K562 (cell line): ENCODE results near the gene SNX33. TPM values are rescaled to one million over a fixed set of nuclear protein-coding genes. Genes with fewer than 3 reads are reported as not detected.

Experiments
- DPF2 ChIP-seq: fragments of 450-650 bp; IDR thresholded peaks from 2 replicates; pipeline ENCODE4 v1.6.1; 2016
- EGR1 ChIP-seq: fragments of 450-650 bp; conservative IDR thresholded peaks from 2 replicates; pipeline ENCODE4 v1.6.1; 2017; ENCODE audit warnings: mild to moderate bottlenecking
- FOXK1 ChIP-seq: sonication (generic); formaldehyde crosslinking; IDR thresholded peaks from 2 replicates; pipeline ENCODE4 v1.8.0; 2022; ENCODE audit warnings: missing genetic modification reagents, mild to moderate bottlenecking, borderline replicate concordance
- JUN ChIP-seq, 2 experiments: sonication (generic) in 1 of 2; formaldehyde crosslinking in 1 of 2; IDR thresholded peaks; 2 replicates each; pipeline versions ENCODE4 v1.6.1 to v1.8.0; 2012 to 2022; ENCODE audit warnings: borderline replicate concordance in 2 of 2, mild to moderate bottlenecking in 2 of 2, improper control_type of control experiment in 1 of 2, low read depth in 1 of 2, low read length in 1 of 2, missing genetic modification reagents in 1 of 2
- MBD1 ChIP-seq: fragments of 250-450 bp; sonication (Bioruptor Pico); IDR thresholded peaks from 2 replicates; pipeline ENCODE4 v1.8.0; 2022; ENCODE audit warnings: inconsistent platforms
- MNT ChIP-seq, 2 experiments: fragments of 450-650 bp; conservative IDR thresholded peaks; 2 replicates each; pipeline ENCODE4 v1.6.1; 2017; ENCODE audit warnings: mild to moderate bottlenecking in 2 of 2, moderate library complexity in 2 of 2
- polyA plus RNA-seq, 8 experiments: library from polyadenylated mRNA; depleted of rRNA in 4 of 8; stranded (reverse) in 5 of 8; unstranded in 3 of 8; fragments of >200 nt; fragmentation: Nextera tagmentation in 2 of 8; fragmentation: Illumina TruSeq in 1 of 8; extraction: Ambion mirVana in 2 of 8; extraction: Trizol in 1 of 8; gene quantifications; 2 replicates each; pipeline versions ENCODE4 v1.2.1 to v1.2.3, GENCODE V29; 2011 to 2014; ENCODE audit warnings: inconsistent platforms in 1 of 8, missing spikeins in 1 of 8
- total RNA-seq, 7 experiments: library from RNA; depleted of rRNA in 6 of 7; stranded (reverse); fragments of >200 nt in 6 of 7; fragmentation: Illumina TruSeq in 2 of 7; extraction: Trizol in 2 of 7; gene quantifications; 2 replicates each; pipeline versions ENCODE4 v1.2.1 to v1.2.3, GENCODE V29; 2011 to 2021; ENCODE audit warnings: low replicate concordance in 1 of 7

The SNX33 gene
- total and polyA plus RNA-seq, 9 of the 15 experiments (the other 6 are each of a cell fraction or from before 2014, with no cell fraction given) = 1.4 to 14.1 (median 8.2) TPM

GRCh38 chr15:75639191-75639708, 8.5 kb upstream of the SNX33 start (continued):
- no peak for TF ChIP-seq EGR1
- no peak for TF ChIP-seq MNT (conservative IDR thresholded peaks at IDR 0.05)
- TF ChIP-seq DPF2 = no peak
- peak; percentile 42; the same call in 1 of the 2 replicates for TF ChIP-seq FOXK1 (CRISPR knock-in tag)
- 0 out of 2 replicates have a peak, but pooled peaks have one; percentile 23 for TF ChIP-seq JUN (IDR thresholded peaks at IDR 0.05; ENCODE audit: borderline replicate concordance, low read depth, low read length)
- TF ChIP-seq JUN (CRISPR knock-in tag; IDR thresholded peaks at IDR 0.05; ENCODE audit: borderline replicate concordance) = no peak
- no peak for TF ChIP-seq MBD1
